NK-92 (cell line): ENCODE measurements around the gene PDPN.

ENCODE experiments used
- DNase-seq: peaks from one replicate; lab custom pipeline; 2025; ENCODE audit not compliant: unreplicated experiment; lab: John Stamatoyannopoulos, UW

The PDPN gene

GRCh38 chr1:13576926-13577325, 6.7 kb upstream of the PDPN start:
- no peak for DNase-seq

GRCh38 chr1:13577846-13578245, 5.8 kb upstream of the PDPN start:
- DNase-seq, result no peak

DNA sequence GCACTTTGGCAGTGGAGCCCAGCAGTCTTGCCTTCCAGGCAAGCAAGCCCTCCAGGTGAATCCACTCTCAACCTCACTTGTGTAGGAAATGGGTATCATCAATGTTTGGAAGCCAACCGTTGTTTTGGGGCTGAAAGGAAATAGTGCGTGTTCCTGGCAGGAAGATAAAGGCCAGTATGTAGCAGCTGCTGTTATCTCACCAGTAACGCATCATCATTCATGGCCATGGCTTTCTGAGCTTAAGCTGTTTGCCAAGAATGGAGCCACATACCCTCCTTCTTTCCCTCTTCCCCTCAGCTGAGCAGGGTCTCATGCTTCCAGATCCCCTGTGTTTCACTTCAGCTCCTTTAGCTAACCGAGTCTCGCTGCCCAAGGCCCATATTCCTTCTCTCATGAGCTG, 2.2 kb upstream of the PDPN start:
- no peak for DNase-seq

DNA sequence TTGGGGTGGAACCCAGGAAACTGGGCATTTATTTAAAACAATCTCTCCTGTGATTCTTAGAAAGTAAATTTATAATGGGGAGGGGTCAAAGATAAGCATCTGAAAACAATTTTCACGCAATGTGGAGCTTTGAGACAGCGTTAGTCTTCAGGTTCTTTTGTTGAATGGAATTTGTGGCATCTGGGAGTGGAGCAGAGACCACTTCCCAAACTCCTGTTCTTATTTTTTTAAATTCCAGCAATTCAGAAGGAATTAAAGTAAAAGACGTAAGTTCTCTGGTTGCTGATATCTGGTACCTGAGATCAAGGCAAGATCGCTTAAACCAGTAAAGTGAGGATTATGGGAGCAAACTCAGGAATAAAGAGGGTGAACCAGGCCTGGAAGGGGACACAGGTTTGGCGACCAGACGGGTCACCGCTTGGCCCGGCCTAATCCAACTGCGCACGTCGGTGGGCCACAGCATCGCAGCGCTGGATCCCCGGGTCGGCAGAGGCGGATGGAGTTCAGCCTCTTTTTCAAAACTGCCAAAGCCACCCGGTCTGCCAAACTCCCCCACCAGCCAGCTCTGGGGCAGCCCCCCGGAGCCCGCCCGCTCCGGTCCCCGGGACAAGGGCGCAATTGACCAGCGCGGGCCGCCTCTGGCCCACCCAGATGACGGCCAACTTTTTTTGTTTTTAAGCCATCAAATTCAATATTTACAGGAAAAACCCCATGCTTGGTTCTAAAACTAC, 754 bp upstream of the PDPN start:
- no peak for DNase-seq

DNA sequence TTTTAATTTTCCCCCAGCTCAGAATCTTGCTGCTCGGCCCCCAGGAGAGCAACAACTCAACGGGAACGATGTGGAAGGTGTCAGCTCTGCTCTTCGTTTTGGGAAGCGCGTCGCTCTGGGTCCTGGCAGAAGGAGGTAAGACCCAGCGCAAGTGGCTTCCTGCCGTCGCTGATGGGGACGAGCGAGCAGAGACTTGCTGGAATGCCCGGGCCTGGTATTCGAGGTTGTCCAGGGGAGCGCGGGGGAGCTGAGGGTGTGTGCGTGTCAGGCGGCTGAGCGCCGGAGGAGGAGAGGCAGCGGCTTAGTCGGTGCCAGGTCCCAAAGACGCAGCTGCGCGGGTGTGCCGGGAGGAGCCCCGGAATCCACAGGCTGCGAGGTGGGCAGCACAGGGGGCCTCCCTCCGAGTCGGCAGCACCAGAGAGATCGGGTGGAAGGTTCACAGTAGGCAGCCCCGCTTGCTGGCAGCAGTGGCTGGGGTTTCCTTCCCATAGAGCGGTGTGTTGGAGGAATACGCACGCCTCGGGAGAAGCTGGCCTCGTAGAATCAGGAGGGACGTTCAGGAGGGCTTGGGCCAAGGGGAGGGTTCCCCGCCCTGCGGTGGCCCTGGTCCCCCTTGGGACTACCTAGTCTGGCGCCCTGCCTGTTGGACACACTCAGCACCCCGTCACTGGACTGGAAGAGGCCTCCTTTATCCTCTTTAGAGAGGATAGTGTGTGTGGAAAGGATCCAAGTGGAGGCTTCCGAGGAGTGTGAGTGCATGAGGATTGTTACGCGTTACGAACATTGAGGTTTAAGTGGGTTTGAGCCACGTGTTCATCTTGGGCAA, 547 bp downstream of the PDPN start:
- DNase-seq, result no peak

DNA sequence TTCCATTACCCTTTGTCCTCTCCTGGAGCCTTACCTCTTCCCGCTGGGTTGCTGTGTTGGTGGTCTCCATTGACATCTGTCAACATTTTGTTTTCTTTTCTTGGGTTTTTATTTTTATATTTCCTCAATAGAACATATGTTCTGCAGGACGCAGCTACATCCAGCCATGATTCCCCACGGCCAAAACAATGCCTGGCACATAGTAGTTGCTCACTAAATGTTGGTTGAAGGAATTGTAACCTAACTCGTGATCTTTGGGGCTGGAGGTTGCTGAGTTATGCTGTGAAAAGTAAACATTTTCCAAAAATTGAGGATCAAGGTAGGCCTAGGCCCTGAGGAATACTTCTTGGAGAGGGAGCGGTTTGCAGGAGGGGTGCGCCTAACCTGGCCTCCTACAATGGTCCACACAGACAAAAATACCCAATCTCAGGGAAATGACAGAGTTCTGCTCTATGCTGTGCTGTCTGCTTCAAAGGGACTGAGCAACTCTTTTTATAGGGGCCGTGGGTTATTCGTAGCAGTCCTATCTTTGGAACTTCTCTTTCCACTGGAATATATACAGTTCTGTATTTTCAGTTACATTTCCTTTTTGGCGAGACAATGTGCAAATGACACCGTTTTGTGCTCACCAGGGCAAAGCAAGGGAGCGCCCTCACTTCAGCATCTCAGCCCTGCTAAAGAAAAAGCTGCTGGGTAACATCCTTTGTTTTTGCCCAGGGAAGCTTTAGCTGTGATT, 1.4 kb downstream of the PDPN start:
- no peak for DNase-seq

GRCh38 chr1:13585612-13585991, 2.0 kb downstream of the PDPN start:
- DNase-seq, result no peak

DNA sequence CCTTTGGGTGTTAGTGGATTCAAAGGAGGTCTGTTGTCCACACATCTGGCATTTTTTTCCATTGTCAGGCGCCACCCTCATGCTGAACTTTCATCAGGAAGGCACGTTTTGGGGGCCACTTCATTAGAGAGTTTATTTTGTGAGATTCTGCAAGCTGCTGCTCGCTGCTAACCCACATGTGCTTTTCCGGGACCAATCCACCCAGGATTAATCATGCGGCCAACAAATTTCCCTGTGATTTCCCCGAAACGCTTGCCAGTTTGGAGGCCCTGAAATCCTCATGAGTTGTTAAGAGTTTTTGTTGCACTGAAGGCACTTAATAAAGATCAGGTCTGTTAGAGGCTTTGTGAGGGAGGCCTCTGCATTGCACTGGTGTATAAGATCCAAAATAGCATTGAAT, 2.4 kb downstream of the PDPN start:
- DNase-seq, result no peak

- no peak for DNase-seq
Observed at GRCh38 chr1:13587256-13588030, 3.8 kb downstream of the PDPN start.

- DNase-seq, result no peak
Observed at GRCh38 chr1:13588946-13589796, 5.5 kb downstream of the PDPN start.

- DNase-seq, result no peak
Observed at GRCh38 chr1:13590486-13590885, 6.9 kb downstream of the PDPN start.

DNA sequence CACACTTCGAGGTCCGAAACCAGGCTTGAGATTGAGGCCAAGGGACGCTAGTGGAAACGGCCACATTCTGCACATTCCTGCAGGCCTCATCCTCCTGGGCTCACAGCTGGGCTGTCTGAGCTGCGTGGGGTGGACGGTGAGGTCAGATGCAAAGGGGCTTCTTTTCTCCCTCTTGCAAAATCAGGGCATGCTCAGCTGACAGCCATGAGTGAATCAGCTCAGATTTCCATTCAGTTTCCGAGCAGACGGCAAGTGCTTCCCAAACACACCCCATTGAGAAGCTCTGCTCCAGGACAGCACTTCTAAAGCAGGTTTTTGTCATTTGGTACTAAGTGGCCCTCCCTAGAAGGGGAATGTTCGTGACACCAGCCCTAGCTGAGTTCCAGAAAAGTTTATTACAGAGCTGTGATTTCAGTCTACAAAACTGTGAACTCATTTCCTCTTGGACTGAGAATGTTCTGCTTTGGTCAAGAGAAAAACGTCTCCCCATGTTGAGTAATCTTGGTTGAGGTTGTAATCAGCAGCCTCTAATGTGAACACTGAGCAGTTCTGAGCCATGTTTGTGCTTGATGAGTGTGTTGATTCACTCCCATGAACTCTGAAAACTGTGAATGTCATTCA, 10.0 kb downstream of the PDPN start:
- DNase-seq, result no peak

DNA sequence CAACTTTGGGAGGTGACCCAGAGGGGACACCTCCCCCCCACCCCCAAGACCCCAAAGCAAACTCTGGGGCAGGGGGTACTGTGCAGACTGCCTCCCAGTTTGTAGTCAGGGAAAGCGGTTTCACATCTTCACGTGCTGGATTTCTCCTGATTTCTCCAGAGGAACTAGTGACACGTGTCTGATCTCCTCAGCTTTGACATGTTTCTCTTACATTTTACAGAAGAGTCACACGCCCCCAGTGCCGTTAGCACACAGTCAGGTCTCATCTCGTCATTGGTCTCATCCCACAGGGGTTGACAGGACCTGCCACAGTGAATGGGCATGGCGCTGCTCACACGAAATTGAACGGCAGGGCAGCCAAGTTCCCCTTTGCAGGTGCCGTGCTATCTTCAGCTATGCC, 11.8 kb downstream of the PDPN start:
- no peak for DNase-seq

DNA sequence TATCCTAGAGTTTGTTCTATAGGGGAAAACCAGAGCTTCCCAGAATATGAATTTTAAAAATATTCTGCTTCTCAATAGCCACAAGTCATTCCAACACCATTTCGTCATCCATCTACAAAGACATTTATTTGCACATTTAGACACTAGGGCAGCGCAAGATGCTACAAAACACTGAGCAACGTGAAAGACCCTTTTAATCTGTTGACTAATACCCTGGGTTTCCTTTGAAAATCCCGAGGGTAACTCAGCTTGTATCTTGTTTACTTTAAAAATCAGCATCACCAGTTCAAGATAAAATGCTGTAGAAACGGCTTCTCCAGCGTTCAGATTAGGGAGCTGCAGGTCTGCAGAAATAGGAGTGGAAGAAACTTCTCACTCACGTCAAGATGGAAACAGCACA, 13.5 kb downstream of the PDPN start:
- DNase-seq, result no peak

- DNase-seq, result no peak
Observed at GRCh38 chr1:13600762-13601453, 17.3 kb downstream of the PDPN start.

GRCh38 chr1:13604176-13604575, 20.5 kb downstream of the PDPN start:
- DNase-seq, result no peak

DNA sequence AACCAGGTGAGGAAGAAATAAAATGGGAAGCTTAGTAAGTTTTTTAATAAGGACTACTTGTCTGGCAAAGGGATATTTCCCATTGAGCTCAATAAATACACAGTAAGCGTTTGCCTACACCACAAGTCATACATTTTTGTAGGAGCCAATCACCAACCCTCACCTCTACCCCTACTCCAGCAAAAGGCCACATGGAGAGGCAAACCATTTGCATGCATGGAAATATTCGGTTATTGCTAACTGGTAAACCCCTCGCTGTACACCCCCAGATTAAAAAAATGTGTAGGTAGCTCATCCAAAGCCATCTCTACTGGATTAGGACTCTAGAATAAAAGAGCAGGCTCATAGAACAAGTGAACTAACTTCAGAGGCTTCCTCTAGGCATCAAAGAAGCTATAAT, 21.1 kb downstream of the PDPN start:
- DNase-seq, result no peak

GRCh38 chr1:13605159-13605558, 21.5 kb downstream of the PDPN start:
- no peak for DNase-seq

GRCh38 chr1:13607002-13607401, 23.4 kb downstream of the PDPN start:
- no peak for DNase-seq
